ENCODE measurements around the gene PI4KB. TPM values are rescaled to one million over a fixed set of nuclear protein-coding genes. Genes with fewer than 3 reads are reported as not detected.
"Not testable (repeated sequence)": the region's sequence is repeated elsewhere in the genome, so short reads cannot be mapped to it uniquely, and the experiment has no call there.

PI4KB gene
- total RNA-seq, 3 donors from 2014 or later, result 59.2 to 91.8 (median 69.8) TPM

DNA sequence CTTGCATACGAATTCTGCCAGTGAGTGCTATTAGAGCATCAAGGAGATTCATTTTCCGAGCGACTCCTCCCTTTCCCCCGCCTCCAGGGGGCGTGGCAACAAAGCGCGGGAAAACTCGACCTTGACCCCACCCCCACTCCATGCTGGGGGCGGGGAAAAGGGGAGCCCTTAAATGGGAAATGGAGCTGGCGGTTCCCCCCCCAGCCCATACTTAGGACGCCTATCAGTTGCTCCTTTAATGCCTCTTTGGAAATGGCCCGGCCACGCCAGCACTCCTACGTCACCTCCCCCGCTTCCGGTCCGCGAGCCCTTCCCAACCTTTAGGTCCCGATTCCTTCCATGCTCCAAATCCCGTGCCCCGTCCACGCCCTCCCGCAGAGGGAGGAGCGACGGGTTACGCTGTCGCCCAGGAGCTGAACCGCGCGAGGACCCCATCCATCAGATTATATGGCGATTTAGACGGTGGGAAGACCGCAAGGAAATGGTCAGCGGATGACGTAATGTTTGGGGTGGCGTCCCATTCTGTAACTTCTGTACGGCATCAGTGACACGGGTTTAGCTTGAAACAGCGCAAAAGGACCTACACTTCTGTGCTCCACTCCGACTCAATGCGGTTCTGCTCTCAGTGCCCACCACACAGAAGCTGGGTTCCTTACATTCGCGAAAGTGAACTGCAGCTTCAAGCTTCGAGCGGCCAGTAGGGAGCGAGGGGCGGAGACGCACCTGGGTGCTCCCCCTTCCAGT lies 45.8 kb downstream of the PI4KB start:
- DNase-seq (ENCODE audit: low spot score in 2 of 2), result peak; percentile 96 to 99
- no peaks in the 10 kb centered on the region for H3K9me3 ChIP-seq
- no peaks in the 10 kb centered on the region for H3K27me3 ChIP-seq
- intact Hi-C loops (cut with DNase I; ENCODE audit: low total_unique reads), result loop anchor here (5.0 kb wide), 1 partner anchor 1129 kb away; no protein-coding TSS in a partner anchor
- H3K36me3 ChIP-seq, result no peaks in the 10 kb centered on the region
- H3K4me1 ChIP-seq, result peaks cover 7 to 11% of the 10 kb centered on the region in 2 donors
- H3K27ac ChIP-seq, result peak overlapping the region; percentile 99 to 100
- TF ChIP-seq CTCF (IDR thresholded peaks at IDR 0.05) (peak in 2 of 3 donors; percentile 40 to 47), POLR2AphosphoS5 (IDR thresholded peaks at IDR 0.05) (peak; percentile 97), POLR2A (IDR thresholded peaks at IDR 0.05) (peak; percentile 66)
- peak overlapping the region; percentile 76 to 92 (median 79) for H3K4me3 ChIP-seq

GRCh38 chr1:151277249-151277648 lies 50.0 kb downstream of the PI4KB start:
- H3K4me1 ChIP-seq, result no peaks in the 10 kb centered on the region
- no peak overlapping the region for H3K27ac ChIP-seq
- H3K36me3 ChIP-seq, result no peaks in the 10 kb centered on the region
- intact Hi-C loops (cut with DNase I; ENCODE audit: low total_unique reads), result no loop called here
- TF ChIP-seq POLR2AphosphoS5 (IDR thresholded peaks at IDR 0.05) (no peak), CTCF (IDR thresholded peaks at IDR 0.05) (no peak), POLR2A (IDR thresholded peaks at IDR 0.05) (no peak)
- no peaks in the 10 kb centered on the region for H3K9me3 ChIP-seq
- no peak overlapping the region for H3K4me3 ChIP-seq
- no peak for DNase-seq (ENCODE audit: low spot score in 2 of 2)
- H3K27me3 ChIP-seq, result no peaks in the 10 kb centered on the region

DNA sequence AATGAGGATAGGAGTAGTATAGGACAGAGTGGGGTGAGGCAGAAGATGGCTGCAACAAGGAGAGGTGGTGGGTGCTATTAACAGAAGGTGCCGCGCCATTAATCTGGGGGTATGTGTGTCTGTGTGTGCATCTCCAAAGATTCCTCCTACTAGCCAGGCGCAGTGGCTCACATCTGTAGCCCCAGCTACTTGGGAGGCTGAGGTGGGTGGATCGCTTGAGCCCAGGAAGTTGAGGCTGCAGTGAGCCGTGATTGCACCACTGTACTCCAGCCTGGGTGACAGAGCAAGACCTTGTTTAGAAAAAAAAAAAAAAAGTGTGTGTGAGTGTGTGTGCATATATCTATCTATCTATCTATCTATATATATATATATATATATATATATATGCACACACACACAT lies 51.9 kb downstream of the PI4KB start:
- DNase-seq (ENCODE audit: low spot score in 2 of 2); H3K4me3 ChIP-seq; H3K27me3 ChIP-seq; H3K36me3 ChIP-seq; H3K9me3 ChIP-seq; H3K4me1 ChIP-seq; intact Hi-C loops (cut with DNase I; ENCODE audit: low total_unique reads); H3K27ac ChIP-seq: not testable (repeated sequence)

- TF ChIP-seq CTCF (IDR thresholded peaks at IDR 0.05) (no peak), POLR2A (IDR thresholded peaks at IDR 0.05) (no peak), POLR2AphosphoS5 (IDR thresholded peaks at IDR 0.05) (no peak)
- Histone ChIP-seq H3K4me1 (no peaks in the 10 kb centered on the region), H3K4me3 (no peak overlapping the region), H3K27me3 (no peaks in the 10 kb centered on the region), H3K9me3 (no peaks in the 10 kb centered on the region), H3K27ac (no peak overlapping the region), H3K36me3 (no peaks in the 10 kb centered on the region)
- no peak for DNase-seq (ENCODE audit: low spot score in 2 of 2)
- intact Hi-C loops (cut with DNase I; ENCODE audit: low total_unique reads), result no loop called here
Observed at GRCh38 chr1:151273924-151274466, 53.2 kb downstream of the PI4KB start.

GRCh38 chr1:151267760-151268159 lies 59.5 kb downstream of the PI4KB start:
- Histone ChIP-seq H3K9me3 (no peaks in the 10 kb centered on the region), H3K4me3 (no peak overlapping the region), H3K27ac (no peak overlapping the region), H3K27me3 (no peaks in the 10 kb centered on the region), H3K36me3 (peaks cover 7% of the 10 kb centered on the region), H3K4me1 (no peaks in the 10 kb centered on the region)
- intact Hi-C loops (cut with DNase I; ENCODE audit: low total_unique reads), result no loop called here
- TF ChIP-seq CTCF (IDR thresholded peaks at IDR 0.05) (no peak), POLR2AphosphoS5 (IDR thresholded peaks at IDR 0.05) (no peak), POLR2A (IDR thresholded peaks at IDR 0.05) (no peak)
- DNase-seq (ENCODE audit: low spot score in 2 of 2), result no peak

Data from breast epithelium (tissue), 4 donors.